ENCODE results near the gene ZNF462.

Gene ZNF462

GRCh38 chr9:107036367-107036766 is 173.4 kb downstream of the ZNF462 start:
- Histone ChIP-seq H3K4me3 (ENCODE audit: low read depth, low read length) (no peak overlapping the region), H3K9ac (ENCODE audit: low read length) (no peak overlapping the region), H3K4me1 (ENCODE audit: control insufficient read depth, insufficient read depth, low read length) (no peaks in the 10 kb centered on the region), H3K36me3 (ENCODE audit: control insufficient read depth, insufficient read depth, low read length) (no peaks in the 10 kb centered on the region), H3K27me3 (ENCODE audit: control insufficient read depth, insufficient read depth, low read length) (no peaks in the 10 kb centered on the region), H3K9me3 (ENCODE audit: control insufficient read depth, insufficient read depth, low read depth, low read length) (no peaks in the 10 kb centered on the region), H3K27ac (ENCODE audit: low read depth, low read length) (no peak overlapping the region)

- no peaks in the 10 kb centered on the region for H3K9me3 ChIP-seq (ENCODE audit: control insufficient read depth, insufficient read depth, low read depth, low read length)
- H3K27me3 ChIP-seq (ENCODE audit: control insufficient read depth, insufficient read depth, low read length) = no peaks in the 10 kb centered on the region
- no peak overlapping the region for H3K27ac ChIP-seq (ENCODE audit: low read depth, low read length)
- no peaks in the 10 kb centered on the region for H3K4me1 ChIP-seq (ENCODE audit: control insufficient read depth, insufficient read depth, low read length)
- H3K4me3 ChIP-seq (ENCODE audit: low read depth, low read length) = no peak overlapping the region
- no peak overlapping the region for H3K9ac ChIP-seq (ENCODE audit: low read length)
- no peaks in the 10 kb centered on the region for H3K36me3 ChIP-seq (ENCODE audit: control insufficient read depth, insufficient read depth, low read length)
These were observed 176.6 kb downstream of the ZNF462 start for GRCh38 chr9:107039542-107039941.

DNA sequence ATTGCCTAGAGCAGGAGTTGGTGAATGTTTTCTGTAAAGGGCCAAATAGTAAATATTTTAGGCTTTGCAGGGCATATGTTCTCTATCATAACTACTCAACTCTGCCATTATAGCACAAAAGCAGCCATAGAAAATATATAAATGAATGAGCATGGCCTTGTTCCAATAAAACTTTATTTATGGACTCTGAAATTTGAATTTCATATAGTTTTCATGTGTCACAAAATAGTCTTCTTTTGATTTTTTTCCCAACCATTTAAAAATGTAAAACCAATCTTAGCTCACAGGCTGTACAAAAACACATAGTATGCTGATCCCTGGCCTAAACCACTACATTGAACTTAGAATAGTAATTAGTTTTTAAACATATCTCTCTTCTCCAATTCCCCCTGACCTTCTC is 179.6 kb downstream of the ZNF462 start:
- H3K27ac ChIP-seq (ENCODE audit: low read depth, low read length) = no peak overlapping the region

DNA sequence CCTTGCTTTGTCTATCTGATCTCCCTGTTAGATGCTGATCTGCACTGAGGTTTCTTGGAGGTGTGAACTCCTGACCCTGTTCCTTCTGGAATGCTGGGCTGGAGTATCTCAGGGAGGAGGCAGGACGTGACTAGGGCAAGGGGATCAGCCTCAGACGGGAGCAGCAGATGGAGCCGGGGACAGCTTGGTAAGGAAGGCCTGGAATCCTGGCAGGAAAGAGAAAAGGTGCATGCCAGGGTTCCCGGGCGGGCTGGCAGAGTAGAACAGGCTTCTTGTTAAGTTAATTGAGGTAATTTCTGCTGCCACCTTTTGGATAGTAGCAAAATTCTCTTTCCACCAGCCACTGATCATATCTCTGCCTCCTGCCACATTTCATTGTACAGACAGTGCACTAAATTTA is 180.9 kb downstream of the ZNF462 start:
- Histone ChIP-seq H3K4me1 (ENCODE audit: control insufficient read depth, insufficient read depth, low read length) (peaks cover 3% of the 10 kb centered on the region), H3K27me3 (ENCODE audit: control insufficient read depth, insufficient read depth, low read length) (no peaks in the 10 kb centered on the region), H3K9me3 (ENCODE audit: control insufficient read depth, insufficient read depth, low read depth, low read length) (no peaks in the 10 kb centered on the region), H3K27ac (ENCODE audit: low read depth, low read length) (no peak overlapping the region), H3K4me3 (ENCODE audit: low read depth, low read length) (no peak overlapping the region), H3K9ac (ENCODE audit: low read length) (no peak overlapping the region), H3K36me3 (ENCODE audit: control insufficient read depth, insufficient read depth, low read length) (no peaks in the 10 kb centered on the region)

More for the DNA sequence above, 179.6 kb downstream of the ZNF462 start:
- H3K9me3 ChIP-seq (ENCODE audit: control insufficient read depth, insufficient read depth, low read depth, low read length) = no peaks in the 10 kb centered on the region
- no peak overlapping the region for H3K4me3 ChIP-seq (ENCODE audit: low read depth, low read length)
- no peaks in the 10 kb centered on the region for H3K27me3 ChIP-seq (ENCODE audit: control insufficient read depth, insufficient read depth, low read length)
- H3K4me1 ChIP-seq (ENCODE audit: control insufficient read depth, insufficient read depth, low read length) = no peaks in the 10 kb centered on the region
- no peak overlapping the region for H3K9ac ChIP-seq (ENCODE audit: low read length)
- no peaks in the 10 kb centered on the region for H3K36me3 ChIP-seq (ENCODE audit: control insufficient read depth, insufficient read depth, low read length)

GRCh38 chr9:107044872-107045271 is 181.9 kb downstream of the ZNF462 start:
- Histone ChIP-seq H3K27me3 (ENCODE audit: control insufficient read depth, insufficient read depth, low read length) (no peaks in the 10 kb centered on the region), H3K36me3 (ENCODE audit: control insufficient read depth, insufficient read depth, low read length) (no peaks in the 10 kb centered on the region), H3K4me1 (ENCODE audit: control insufficient read depth, insufficient read depth, low read length) (peaks cover 12% of the 10 kb centered on the region), H3K4me3 (ENCODE audit: low read depth, low read length) (no peak overlapping the region), H3K9ac (ENCODE audit: low read length) (no peak overlapping the region), H3K27ac (ENCODE audit: low read depth, low read length) (no peak overlapping the region), H3K9me3 (ENCODE audit: control insufficient read depth, insufficient read depth, low read depth, low read length) (no peaks in the 10 kb centered on the region)

GRCh38 chr9:107046692-107047091 is 183.7 kb downstream of the ZNF462 start:
- Histone ChIP-seq H3K4me1 (ENCODE audit: control insufficient read depth, insufficient read depth, low read length) (peaks cover 27% of the 10 kb centered on the region), H3K9me3 (ENCODE audit: control insufficient read depth, insufficient read depth, low read depth, low read length) (no peaks in the 10 kb centered on the region), H3K4me3 (ENCODE audit: low read depth, low read length) (no peak overlapping the region), H3K36me3 (ENCODE audit: control insufficient read depth, insufficient read depth, low read length) (no peaks in the 10 kb centered on the region), H3K9ac (ENCODE audit: low read length) (no peak overlapping the region), H3K27me3 (ENCODE audit: control insufficient read depth, insufficient read depth, low read length) (no peaks in the 10 kb centered on the region), H3K27ac (ENCODE audit: low read depth, low read length) (no peak overlapping the region)

- H3K27ac ChIP-seq (ENCODE audit: low read depth, low read length) = no peak overlapping the region
- no peaks in the 10 kb centered on the region for H3K36me3 ChIP-seq (ENCODE audit: control insufficient read depth, insufficient read depth, low read length)
- H3K4me1 ChIP-seq (ENCODE audit: control insufficient read depth, insufficient read depth, low read length) = peaks cover 27% of the 10 kb centered on the region
- H3K9me3 ChIP-seq (ENCODE audit: control insufficient read depth, insufficient read depth, low read depth, low read length) = no peaks in the 10 kb centered on the region
- H3K9ac ChIP-seq (ENCODE audit: low read length) = no peak overlapping the region
- no peaks in the 10 kb centered on the region for H3K27me3 ChIP-seq (ENCODE audit: control insufficient read depth, insufficient read depth, low read length)
- no peak overlapping the region for H3K4me3 ChIP-seq (ENCODE audit: low read depth, low read length)
These were observed 186.3 kb downstream of the ZNF462 start for GRCh38 chr9:107049046-107049802.

DNA sequence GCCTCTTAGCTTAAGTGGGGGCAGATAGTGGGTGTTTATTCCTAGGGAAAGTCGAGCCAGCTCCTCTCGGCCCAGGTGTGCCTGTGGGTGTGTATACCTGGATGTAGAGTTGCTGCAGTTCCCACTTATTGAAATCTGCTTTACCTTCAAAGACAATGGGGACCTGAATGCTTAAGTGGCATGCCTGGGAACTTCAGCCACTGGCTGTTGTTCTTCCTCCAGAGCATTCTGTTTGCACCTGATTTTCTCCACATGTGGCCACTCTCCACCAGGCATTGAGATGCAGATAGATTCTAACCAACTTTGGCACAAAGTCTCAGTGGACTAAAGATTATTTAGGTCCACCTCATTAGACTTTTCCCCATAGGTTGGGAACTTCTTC is 186.8 kb downstream of the ZNF462 start:
- H3K27me3 ChIP-seq (ENCODE audit: control insufficient read depth, insufficient read depth, low read length) = no peaks in the 10 kb centered on the region
- H3K9ac ChIP-seq (ENCODE audit: low read length) = no peak overlapping the region
- H3K36me3 ChIP-seq (ENCODE audit: control insufficient read depth, insufficient read depth, low read length) = no peaks in the 10 kb centered on the region
- no peak overlapping the region for H3K27ac ChIP-seq (ENCODE audit: low read depth, low read length)
- no peaks in the 10 kb centered on the region for H3K9me3 ChIP-seq (ENCODE audit: control insufficient read depth, insufficient read depth, low read depth, low read length)
- H3K4me1 ChIP-seq (ENCODE audit: control insufficient read depth, insufficient read depth, low read length) = peaks cover 27% of the 10 kb centered on the region
- no peak overlapping the region for H3K4me3 ChIP-seq (ENCODE audit: low read depth, low read length)

- no peak overlapping the region for H3K9ac ChIP-seq (ENCODE audit: low read length)
- H3K27ac ChIP-seq (ENCODE audit: low read depth, low read length) = no peak overlapping the region
- H3K27me3 ChIP-seq (ENCODE audit: control insufficient read depth, insufficient read depth, low read length) = no peaks in the 10 kb centered on the region
- no peak overlapping the region for H3K4me3 ChIP-seq (ENCODE audit: low read depth, low read length)
- peaks cover 27% of the 10 kb centered on the region for H3K4me1 ChIP-seq (ENCODE audit: control insufficient read depth, insufficient read depth, low read length)
- H3K9me3 ChIP-seq (ENCODE audit: control insufficient read depth, insufficient read depth, low read depth, low read length) = no peaks in the 10 kb centered on the region
- no peaks in the 10 kb centered on the region for H3K36me3 ChIP-seq (ENCODE audit: control insufficient read depth, insufficient read depth, low read length)
These were observed 188.4 kb downstream of the ZNF462 start for GRCh38 chr9:107051392-107051791.

- H3K9ac ChIP-seq (ENCODE audit: low read length) = no peak overlapping the region
- H3K4me1 ChIP-seq (ENCODE audit: control insufficient read depth, insufficient read depth, low read length) = peaks cover 22% of the 10 kb centered on the region
- H3K27ac ChIP-seq (ENCODE audit: low read depth, low read length) = no peak overlapping the region
- no peaks in the 10 kb centered on the region for H3K36me3 ChIP-seq (ENCODE audit: control insufficient read depth, insufficient read depth, low read length)
- H3K9me3 ChIP-seq (ENCODE audit: control insufficient read depth, insufficient read depth, low read depth, low read length) = no peaks in the 10 kb centered on the region
- H3K27me3 ChIP-seq (ENCODE audit: control insufficient read depth, insufficient read depth, low read length) = no peaks in the 10 kb centered on the region
- no peak overlapping the region for H3K4me3 ChIP-seq (ENCODE audit: low read depth, low read length)
These were observed 191.2 kb downstream of the ZNF462 start for GRCh38 chr9:107054146-107054545.

- Histone ChIP-seq H3K9me3 (ENCODE audit: control insufficient read depth, insufficient read depth, low read depth, low read length) (no peaks in the 10 kb centered on the region), H3K36me3 (ENCODE audit: control insufficient read depth, insufficient read depth, low read length) (no peaks in the 10 kb centered on the region), H3K27me3 (ENCODE audit: control insufficient read depth, insufficient read depth, low read length) (no peaks in the 10 kb centered on the region), H3K4me3 (ENCODE audit: low read depth, low read length) (no peak overlapping the region), H3K9ac (ENCODE audit: low read length) (no peak overlapping the region), H3K27ac (ENCODE audit: low read depth, low read length) (no peak overlapping the region), H3K4me1 (ENCODE audit: control insufficient read depth, insufficient read depth, low read length) (no peaks in the 10 kb centered on the region)
These were observed 196.3 kb downstream of the ZNF462 start for GRCh38 chr9:107059220-107059619.

All from HUES6 (cell line).